Measurements from ENCODE around the gene LHX3.

DNA sequence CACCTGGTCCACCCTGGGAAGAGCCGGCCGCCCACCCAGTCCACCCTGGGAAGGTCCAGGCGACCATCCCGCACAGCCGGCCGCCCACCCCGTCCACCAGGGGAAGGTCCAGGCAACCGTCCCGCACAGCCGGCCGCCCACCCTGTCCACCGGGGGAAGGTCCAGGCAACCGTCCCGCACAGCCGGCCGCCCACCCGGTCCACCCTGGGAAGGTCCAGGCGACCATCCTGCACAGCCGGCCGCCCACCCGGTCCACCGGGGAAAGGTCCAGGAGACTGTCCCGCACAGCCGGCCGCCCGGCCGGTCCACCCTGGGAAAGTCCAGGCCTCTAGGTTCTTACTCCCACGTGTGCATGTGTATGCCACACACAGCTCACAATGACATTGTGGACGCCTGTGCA lies 47.4 kb upstream of the LHX3 start:
- TF ChIP-seq POLR2AphosphoS5 (IDR thresholded peaks at IDR 0.05) (no peak), POLR2A (IDR thresholded peaks at IDR 0.05) (no peak)

Data from breast epithelium (tissue), 3 donors.